GM21619 (cell line): ENCODE results near the gene DDX59.

Experiments used
- ATAC-seq: cut with Tn5 transposase; IDR thresholded peaks from one replicate; pipeline ENCODE4 v1.9.1; 2021; ENCODE audit not compliant: unreplicated experiment

DDX59 gene

DNA sequence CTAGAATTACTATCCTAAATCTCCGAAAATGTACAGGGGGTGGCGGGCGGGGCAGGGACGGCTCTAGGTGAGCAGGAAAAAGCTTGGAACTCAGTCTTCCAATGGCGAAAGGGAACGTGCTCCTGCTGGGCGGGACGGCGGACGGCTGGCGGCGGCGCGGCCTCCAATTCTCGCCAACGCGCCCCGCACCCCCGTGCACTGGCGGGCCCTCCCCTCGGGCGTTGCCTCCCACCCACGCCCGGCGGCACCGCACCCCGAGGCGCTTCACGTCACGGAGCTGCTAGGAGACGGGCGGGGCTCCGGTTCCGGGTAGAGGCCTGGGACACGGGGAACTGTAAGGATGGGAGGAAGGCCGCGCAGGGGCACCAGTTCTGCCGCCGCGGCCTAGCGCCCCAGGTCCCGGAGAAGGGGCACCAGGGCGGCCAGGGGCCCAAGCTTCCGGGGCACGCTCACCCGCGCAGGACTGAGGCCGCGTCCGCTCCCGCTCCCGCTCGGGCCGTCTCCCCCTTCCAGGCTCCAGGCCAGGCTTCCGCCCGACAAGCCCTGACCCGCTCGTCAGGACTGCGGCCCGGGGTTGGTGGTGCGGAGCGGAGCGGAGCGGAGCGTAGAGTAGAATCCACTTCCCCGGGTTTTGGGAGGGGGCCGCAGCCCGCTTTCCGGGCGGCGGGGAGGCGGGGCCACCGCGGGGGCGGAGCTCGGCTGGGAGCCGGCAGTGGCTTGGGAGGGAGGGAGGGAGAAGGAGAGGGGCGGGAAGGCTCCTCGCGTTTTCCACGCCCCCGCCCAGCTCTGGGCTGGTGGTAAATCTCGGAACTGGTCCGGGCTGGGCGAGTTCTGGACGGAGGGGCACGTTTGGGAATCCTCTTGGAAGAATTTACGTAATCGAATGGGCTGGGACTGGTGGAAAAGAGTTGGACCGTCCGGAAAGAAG lies at the start of gene DDX59:
Gene DDX59, minus strand, starts transcription at position 594 of the 928 bp plus-strand sequence. CDS start 3,167 bp downstream, outside the sequence.
- peak; percentile 80 for ATAC-seq

DNA sequence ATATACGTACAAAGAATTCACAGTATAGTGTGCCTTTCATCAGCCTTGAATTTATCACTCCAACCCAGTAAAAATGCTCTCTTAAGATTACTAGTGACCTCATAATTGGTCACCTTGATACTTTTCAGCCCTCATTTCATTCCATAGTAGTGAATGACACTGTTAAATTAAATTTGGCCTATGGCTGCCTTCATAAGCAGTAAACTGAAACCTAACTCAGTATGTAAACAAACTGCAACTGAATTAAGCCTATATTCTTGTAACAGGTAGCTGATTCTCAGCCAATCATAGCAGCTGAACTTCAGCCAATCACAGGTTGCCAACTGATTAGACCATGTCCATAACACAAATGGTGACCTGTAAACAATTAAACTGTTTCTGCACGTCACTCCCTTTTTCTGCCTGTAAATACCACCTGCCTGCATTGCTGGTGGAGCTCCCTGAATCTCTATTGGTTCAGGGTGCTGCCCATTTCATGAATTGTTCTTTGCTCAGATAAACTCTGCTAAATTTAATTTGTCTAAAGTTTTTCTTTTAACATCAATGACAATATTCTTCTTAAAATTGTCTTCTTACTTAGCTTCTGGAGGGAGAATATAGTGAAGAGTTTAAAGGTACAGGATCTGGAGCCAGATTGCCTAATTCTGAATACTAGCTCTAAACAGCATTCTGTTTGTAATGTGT lies 44.9 kb upstream of the DDX59 start:
- no peak for ATAC-seq

DNA sequence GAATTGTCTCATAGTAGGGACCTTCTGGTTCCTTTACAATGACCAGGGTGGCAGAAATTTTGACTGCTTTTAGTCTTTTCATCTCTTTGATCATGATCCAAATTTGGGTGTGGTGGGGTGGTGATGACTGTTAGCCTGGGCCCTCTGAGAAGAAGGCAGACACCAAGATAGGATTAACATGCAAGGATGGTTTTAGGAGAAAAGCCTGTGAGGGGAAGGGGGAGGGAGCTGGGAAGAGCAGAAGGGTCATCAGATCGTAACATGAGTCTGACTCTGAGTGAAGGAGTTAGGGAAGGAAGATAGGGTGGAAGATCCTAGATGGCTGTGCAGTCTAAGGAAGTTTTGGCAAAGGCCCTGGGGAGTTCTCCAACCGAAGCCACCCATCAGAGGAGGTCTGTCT lies 40.5 kb upstream of the DDX59 start:
- no peak for ATAC-seq

DNA sequence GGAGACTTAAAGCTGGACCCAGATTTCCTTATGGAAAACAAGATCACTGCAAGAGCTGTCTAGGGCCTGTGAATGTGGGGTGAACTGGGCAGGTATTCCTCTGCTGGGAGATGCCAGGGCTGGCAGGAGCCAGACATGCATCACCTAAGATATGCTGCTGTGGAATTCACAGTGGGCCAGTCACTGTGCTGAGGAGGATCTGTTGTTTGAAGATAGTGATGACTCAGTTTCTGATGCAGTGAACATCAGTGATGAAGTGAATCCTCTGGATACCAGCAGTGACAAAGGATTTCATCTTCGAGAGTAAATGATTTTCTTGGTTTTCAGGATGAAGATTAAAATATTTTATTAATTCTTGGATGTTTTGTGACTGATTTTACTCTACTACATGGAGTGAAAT lies 39.1 kb upstream of the DDX59 start:
- no peak for ATAC-seq

DNA sequence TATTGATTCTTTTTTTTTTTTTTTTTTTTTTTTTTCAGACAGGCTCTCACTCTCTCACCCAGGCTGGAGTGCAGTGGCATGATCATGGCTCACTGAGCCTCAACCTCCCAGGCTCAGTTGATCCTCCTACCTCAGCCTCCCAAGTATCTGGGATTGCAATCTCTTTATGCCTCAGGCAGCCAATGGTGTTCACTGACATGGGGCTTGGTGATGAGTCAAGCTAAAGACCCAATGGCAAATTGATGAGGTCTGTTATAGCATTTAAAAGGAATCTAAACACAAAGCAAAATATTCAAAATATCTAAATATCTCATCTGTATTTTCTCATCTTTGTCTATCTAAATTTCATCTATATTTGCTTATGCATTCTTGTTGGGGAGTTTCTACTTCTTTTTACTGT lies 38.5 kb upstream of the DDX59 start:
- ATAC-seq: no peak

DNA sequence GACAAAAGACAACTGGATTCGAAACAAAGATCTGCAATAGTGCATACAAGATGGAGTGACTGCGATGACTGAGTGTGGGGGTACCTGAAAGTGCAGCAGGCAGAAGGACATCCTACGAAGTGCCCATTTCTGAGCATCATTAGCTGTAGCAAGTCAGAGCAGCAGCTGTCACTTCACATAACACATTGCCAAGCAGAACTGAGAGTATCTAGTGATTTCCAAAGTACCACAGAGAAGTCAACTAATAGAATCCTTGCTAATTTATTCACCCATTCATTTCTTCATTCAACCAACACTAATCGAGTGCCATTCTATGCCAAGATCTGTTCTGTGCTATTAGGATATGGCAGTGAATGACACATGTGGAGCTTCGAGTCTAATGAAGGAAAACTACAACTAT lies 37.4 kb upstream of the DDX59 start:
- ATAC-seq: no peak

DNA sequence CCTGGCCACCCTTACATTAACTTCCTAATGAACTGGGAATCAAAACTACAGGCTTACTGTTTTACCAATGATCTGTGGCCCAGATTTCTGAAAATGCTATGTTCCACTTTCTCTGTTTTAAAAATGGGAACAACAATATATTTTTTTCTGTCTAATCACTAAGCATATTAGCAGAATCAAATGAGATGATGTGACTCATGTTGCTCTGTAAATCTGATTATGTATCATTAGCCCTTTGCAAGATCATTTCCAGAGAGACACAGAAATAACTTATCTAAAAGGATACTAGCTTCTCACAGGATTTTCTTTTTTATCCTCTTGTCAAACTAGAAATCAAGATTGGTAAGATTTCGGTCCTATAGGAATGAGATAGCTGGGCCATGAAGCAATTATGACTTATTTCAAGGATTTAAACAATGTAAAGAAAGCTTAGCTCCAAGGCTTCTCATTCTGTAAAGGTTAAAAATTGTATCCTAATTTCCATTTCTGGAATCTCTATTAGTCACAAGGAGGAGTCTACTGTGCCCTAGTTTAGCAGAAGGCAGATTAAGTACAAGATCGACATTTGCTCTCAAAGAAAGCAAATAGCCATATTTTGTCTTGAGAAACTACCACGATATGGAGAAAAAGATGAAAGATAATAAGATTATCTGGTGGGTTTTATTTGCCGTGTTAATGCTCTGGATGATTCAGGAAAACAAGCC lies 36.6 kb upstream of the DDX59 start:
- ATAC-seq: no peak

DNA sequence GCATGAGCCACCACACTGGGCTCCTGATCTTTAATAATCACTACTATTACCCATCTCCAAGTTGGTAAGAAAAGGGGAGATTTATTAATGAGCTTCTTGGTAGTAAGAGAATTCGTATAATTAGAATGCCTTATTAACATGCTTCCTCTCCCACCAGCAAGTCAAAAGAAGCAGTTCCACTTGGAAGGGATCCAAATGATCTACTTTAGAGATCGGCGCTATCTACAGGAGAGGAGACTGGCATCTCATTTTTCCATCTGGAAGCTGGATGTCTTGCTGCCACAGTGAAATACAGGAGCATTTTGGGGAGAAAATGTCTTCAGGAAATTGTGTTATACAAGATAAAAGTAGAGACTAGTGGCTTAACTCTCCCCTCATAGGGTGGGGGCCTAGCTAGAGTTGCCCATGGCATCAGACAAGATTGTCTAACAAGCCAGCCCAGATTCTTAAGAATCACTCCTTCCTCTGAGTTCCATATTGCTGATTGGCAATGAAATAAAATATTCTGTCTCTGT lies 35.3 kb upstream of the DDX59 start:
- ATAC-seq: no peak

DNA sequence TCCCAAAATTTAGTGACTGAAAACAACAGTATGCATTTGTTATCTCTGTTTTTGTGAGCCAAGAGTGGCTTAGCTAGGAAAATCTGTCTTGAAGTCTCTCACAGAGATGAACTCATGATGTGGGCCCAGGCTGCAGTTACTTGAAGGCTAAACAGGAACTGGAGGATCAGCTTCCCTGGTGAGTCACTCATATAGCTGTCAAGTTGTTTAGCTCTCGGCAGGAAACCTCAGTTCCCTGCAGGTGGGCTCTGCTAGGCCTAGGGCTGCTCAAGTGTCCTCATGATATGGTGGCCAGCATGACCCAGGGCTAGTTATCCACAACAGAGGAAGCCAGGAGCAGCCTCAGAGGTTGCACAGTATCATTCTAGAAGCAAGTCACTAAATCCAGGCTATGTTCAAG lies 30.2 kb upstream of the DDX59 start:
- ATAC-seq: no peak

DNA sequence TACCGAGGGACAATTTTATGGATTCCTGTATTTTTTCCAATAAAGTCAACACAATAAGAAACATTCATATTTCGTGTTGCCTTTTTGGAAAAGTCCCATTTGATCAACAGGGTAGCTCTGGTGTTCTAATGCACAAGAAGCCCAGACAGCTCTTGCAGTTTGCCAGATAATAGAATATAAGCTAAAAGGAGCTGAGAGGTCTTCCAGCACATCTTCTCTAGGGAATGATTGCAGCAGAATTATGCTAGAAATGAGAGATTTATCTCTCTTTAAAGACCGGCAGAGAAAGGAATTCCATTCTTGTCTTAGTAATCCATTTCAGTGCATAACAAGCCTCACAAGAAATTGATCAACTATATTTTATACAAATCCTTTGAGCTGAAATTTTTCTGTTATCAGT lies 25.0 kb upstream of the DDX59 start:
- ATAC-seq: no peak

DNA sequence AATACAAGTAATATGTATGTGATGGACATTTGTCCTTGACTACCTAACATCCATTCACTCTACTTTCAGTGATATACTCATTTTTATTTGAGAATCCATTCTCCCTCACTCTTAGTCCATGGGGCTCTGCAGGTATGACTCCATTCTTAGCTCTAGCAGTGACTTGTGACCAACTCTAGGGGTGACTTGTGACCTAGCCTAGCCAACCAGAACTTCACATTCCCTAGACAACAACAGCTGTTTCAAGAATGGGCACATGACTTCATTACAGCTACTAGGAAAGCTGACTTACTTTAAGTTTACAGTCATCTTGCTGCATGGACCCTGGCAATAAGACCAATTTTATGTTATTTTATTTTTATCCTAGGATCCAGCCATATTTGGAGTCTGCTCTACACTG lies 23.6 kb upstream of the DDX59 start:
- ATAC-seq: no peak

DNA sequence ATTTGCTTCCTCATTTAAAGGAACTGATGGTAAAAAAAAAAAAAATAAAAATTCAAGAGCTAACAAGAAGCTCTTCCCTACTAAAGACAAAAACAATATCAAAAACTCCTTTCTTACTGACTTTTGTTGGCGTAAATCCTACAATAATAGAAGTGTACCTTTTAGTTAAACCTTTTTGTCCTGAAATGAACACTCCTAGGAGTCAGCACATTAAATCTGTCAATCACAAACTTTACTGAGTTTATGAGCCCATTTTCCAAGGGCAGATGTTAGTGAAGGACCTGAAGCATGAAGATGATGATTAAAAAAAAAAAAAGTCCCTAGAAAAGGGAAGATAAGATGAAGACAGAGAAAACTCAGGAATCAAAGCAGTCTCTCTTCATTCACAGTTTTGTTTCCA lies 22.6 kb upstream of the DDX59 start:
- no peak for ATAC-seq

DNA sequence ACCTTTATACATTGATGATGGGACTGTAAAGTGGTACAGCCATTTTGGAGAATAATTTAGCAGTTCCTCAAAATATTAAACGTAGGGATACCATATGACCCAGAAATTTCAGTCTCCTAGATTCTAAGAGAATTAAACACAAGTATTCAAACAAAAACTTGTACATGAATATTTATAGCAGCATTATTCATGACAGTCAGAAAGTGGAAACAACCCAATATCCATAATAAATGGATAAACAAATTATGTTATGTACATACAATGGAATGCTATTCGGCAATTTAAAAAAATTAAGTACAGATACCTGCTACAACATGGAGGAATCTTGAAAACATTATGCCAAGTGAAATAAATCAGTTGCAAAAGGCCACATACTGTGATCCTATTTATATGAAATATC lies 16.9 kb upstream of the DDX59 start:
- ATAC-seq: no peak

DNA sequence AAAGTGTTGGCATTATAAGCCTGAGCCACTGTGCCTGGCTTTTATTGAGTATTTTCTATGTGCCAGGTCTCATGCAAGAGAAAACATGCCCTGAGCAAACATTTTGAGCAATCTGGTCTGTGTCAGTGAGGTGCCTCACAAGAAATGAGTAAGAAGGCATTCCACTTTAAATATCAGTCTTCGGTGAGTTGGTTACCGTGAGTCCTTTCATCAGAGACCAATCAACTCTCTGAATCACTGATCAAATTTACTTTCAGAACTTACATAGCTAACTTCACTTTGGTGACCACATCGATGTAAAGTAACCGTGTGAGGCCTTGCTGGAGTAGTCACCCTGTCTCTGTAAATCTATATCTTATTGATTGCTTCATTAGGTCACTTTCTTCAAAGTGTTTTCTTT lies 14.3 kb upstream of the DDX59 start:
- ATAC-seq: no peak

DNA sequence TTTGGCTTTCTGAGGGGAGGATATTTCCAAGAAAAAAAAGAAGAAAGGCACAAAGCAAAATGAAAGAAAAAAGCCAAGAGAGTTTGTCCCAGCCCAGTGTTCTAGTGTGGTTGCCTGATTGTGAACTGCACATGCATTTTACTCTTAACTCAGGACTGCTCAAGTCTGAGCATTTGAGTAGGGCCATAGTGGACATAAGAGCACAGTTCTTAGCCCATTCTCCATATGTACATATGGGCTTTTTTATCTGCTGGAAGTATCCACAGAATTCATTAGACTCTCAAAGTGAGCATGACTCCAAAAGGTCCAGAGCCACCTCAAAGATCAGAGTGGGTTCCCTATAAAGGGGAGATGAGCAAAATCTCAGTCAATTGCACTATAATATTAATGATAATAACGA lies 13.6 kb upstream of the DDX59 start:
- no peak for ATAC-seq

DNA sequence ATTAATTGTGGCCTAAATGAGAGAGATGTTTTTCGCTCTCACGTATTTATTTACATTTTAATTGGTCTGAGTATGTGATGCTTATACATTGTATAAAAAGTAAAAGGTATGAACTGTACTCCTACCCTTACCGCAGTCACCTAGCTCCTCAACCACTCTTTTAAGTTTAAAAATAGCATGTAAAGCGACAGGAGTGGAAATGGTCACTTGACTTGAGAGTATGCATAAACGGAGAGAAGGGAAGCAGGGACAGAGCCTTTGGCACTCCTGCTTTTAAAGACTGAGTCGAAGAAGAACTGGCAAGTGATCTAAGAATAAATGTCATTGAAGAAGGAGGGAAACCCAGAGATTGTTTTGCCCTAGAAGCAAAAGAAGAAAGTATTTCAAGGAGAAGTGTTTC lies 11.5 kb upstream of the DDX59 start:
- ATAC-seq: no peak

DNA sequence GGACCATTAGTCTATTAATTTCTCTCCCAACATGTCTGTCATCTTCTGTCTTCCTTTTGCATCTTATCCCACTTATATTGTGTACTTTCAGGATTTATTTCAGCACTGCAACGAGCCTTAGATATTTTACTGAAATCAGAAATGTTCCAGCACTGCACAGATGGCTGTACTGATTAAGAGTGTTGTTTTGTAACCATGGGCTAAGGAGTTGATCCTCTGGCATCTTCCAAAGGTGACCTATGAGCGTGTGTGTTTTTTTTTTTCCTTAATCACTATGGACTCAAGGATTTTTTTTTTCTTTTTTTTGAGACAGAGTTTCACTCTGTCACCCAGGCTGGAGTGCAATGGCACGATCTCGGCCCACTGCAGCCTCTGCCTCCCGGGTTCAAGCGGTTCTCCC lies 7.1 kb upstream of the DDX59 start:
- ATAC-seq: no peak

DNA sequence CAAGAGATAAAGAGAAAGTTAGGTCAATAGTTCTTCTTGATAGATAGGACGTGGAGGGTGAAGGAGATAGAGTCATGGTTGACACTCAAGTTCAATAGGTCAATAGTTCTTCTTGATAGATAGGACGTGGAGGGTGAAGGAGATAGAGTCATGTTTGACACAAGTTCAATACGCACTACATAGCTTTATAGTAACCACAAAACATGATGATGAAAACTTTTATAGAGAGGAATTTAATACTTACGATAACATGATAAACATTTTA lies 5.8 kb upstream of the DDX59 start:
- no peak for ATAC-seq

DNA sequence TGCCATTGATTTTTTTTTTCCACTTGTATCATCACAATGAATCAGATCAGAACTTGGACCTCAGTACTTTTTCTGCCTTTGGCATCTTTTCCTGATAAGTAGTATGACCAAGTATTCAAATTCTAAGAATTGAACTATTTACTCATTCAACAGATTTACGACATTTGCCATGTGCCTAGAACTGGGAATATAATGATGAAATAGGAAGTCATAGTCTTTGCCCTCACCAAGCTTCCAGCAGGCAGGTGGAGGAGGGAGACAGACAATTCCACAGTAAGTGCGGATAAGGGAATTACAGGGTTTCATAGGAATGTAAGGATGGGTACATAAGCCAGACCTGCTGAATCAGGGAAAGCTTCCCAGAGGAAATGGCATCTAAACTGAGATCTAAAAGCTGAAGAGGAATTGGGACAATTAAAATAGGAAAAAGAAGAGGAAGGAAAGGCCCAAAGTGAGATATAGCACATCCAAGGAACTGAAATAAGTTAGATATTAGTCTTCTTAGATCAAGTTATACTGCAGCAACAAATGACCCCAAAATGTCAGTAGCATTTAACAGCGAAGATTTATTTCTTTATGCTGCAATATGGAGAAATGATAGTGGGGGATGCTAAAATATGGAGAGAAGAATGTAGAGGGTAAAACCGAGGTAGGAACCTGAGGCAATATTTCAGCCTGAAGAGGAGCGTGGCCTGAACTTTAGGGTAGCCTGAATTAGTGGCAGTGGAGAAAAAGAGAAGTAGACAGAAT lies 5.3 kb upstream of the DDX59 start:
- no peak for ATAC-seq

DNA sequence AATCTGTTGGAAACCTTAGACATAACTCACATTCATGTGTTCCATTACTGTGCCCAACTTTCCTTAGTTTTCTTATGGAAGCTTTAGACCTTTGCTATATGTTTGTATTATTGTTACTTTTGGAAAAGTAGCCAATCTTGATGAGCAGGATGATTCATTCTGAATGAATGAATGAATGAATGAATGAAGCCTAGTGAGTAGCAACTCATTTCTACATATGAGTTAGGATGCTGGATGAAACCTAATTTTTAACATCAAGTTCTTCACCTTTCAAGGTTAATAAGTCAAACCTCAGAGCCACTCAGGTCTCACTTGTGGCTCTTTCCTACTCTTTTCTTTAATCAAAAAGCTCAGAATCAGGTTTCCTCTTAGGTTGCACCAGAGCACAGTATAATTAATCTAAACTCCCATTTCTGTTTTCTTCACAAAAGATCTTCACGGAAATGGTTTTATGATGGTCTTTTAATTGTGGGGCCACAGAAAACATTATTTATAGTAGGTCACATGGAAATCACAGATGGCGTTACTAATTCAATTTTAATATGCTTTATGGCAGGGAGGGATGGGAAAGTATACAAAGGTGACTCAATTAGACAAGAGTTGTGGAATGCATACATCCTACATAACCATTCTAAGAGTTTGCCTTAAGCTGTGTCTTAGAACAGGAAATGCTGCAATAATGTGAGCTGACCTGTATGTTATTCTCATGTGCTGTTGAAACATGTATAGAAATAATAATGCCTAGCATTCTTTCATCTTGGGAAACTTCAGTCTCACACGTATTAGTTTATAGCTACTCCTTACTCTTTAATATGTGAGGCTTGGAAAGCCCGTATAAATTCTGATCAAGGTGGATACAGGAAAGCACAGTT lies 4.5 kb upstream of the DDX59 start:
- ATAC-seq: no peak
